ENCODE data around the gene ADD2.

ADD2 gene

DNA sequence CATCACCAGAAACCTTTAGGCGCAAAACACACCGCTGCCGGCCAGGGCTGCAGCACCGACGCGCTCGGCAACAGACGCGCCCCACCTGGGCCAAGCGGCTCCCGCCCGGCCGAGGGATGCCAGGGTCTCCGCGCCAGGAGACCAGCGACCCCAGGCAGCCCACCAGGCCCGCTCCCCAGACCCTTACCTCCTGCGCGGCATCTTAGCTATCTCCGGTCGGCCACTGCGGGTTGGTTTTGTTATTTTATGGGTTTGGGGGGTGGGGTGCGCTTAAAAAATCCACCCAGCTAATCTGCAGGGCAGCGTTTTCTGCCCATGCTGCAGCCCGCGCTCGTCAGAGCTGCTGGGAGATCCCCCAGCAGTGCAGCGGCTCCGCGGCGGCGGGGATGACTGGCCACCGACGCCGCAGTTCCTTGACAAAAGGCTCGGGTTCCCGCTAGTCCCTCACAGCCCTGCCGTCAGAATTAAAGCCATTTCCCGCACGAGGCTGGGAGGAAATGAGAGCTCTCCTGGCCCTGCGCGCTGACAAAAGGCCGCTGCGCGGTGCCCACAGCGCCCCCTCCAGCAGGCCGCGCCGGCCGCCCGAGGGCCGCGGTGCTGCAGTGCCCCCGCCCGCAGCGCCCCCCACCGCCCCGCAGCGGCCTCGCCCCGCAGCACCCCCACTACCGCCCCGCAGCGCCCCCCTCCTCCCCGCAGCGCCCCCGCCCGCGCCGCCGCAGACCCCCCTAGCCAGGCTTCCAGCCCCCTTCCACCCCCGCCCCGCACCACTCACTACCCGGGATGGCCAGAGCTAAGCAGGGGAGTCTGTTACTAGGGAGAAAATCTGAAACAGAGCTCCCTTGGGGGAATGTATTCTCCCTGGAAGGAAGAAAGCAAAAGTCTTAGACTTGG, at the start of gene ADD2:
Gene ADD2 (minus strand): TSS at position 502 of the 891 bp plus-strand sequence. CDS start 61,792 bp downstream, outside the sequence.
- H3K4me3 ChIP-seq (ENCODE audit: low read depth, low read length) = no peak within 1 kb of the TSS
- TF ChIP-seq, protein P1, sequence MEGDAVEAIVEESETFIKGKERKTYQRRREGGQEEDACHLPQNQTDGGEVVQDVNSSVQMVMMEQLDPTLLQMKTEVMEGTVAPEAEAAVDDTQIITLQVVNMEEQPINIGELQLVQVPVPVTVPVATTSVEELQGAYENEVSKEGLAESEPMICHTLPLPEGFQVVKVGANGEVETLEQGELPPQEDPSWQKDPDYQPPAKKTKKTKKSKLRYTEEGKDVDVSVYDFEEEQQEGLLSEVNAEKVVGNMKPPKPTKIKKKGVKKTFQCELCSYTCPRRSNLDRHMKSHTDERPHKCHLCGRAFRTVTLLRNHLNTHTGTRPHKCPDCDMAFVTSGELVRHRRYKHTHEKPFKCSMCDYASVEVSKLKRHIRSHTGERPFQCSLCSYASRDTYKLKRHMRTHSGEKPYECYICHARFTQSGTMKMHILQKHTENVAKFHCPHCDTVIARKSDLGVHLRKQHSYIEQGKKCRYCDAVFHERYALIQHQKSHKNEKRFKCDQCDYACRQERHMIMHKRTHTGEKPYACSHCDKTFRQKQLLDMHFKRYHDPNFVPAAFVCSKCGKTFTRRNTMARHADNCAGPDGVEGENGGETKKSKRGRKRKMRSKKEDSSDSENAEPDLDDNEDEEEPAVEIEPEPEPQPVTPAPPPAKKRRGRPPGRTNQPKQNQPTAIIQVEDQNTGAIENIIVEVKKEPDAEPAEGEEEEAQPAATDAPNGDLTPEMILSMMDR (IDR thresholded peaks at IDR 0.05; ENCODE audit: low read depth, low read length) = no peak

DNA sequence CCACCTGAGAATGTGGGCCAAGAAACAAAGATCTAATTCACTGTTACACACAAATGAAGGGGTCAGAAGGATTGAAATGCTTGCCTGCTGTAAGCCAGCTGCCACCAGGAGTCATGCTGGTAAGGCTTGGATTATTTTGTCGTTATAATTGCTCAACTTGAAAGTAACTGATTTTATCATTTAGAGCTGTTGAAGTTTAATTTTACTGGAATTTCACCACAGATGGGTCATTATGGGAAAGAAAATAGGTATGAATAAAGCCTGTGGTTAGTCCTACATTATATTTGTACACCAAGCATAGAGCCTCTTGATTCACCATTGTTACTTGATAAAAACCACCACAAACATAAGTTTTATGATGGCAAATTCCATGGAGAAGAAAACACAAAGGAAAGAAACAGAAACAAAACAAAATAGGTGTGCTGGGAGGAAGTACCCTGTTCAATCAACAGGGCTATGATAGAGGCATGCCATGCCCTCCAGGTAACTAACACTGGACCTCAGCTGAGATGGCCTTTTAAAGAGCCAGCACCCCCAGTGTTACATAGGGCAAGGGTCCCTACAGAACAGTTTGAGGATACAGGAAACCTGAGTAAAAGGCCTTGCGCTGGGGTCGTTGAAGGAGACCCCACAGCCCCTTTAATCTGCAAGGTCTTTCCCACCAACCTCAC, 49.4 kb upstream of the ADD2 start:
- TF ChIP-seq, protein P1 (IDR thresholded peaks at IDR 0.05; ENCODE audit: low read depth, low read length) = no peak
- H3K4me3 ChIP-seq (ENCODE audit: low read depth, low read length) = no peak overlapping the region

- TF ChIP-seq, protein P1 (IDR thresholded peaks at IDR 0.05; ENCODE audit: low read depth, low read length) = no peak
- H3K4me3 ChIP-seq (ENCODE audit: low read depth, low read length) = no peak overlapping the region
Measured at GRCh38 chr2:70816726-70817125, 48.7 kb upstream of the ADD2 start.

DNA sequence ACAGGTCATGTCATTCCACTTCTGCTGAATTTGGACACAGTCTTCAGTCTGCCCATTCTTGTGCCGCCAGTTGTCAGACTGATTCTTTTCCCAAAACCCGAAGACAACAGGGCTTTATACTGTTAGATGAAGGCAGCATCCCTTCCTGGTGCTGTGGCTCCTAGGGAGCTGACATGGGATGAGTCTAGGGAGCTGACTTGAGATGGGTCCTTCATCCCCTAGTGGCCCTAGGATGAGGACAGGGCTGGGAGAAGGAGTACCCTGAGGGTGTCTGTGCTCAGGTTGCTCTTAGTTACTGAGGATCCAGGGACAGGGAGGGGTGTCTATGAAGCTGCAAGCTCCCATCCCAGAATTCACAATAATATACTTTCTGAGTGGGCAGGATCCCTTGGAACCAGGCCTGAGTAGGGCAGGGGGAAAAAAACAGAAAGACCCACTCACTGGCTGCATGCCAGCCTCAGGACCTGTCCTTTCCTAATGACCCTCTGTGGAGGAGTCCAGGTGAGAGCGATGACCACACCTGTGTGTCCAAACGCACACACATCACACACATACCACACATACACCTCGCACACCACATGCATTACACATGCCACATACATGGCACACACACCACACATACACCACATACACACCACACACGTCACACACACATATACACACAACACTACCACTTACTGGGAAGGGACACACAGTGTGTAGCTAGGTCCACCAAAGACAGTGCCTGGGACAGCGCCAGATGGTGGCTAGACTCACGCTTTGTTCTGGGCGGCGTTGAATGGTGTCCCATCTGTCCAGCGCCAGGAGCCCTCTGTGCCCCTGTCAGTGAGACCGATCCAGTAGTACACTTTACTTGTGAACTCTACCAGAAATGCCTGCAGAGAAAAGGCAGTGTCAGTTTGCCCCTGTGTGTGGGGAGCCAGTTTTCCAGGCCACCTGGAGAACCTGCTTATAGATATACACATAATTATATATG, 41.3 kb upstream of the ADD2 start:
- no peak overlapping the region for H3K4me3 ChIP-seq (ENCODE audit: low read depth, low read length)
- TF ChIP-seq, protein P1 (IDR thresholded peaks at IDR 0.05; ENCODE audit: low read depth, low read length) = no peak

DNA sequence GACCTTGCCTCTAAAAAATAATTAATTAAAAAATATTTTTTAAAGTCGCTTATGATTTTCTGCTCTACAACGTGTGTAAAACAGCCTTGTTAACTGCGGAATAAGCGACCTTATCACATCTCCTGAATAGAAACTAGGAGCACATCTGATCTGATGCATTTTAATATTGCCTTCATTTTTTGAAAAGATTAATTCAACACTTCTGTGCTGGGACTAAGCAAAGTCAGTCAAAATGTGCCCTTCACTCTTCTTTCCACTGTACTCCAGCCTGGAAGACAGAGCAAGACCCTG, 39.8 kb upstream of the ADD2 start:
- H3K4me3 ChIP-seq (ENCODE audit: low read depth, low read length) = no peak overlapping the region
- TF ChIP-seq, protein P1 (IDR thresholded peaks at IDR 0.05; ENCODE audit: low read depth, low read length) = no peak

- TF ChIP-seq, protein P1 (IDR thresholded peaks at IDR 0.05; ENCODE audit: low read depth, low read length) = no peak
- H3K4me3 ChIP-seq (ENCODE audit: low read depth, low read length) = no peak overlapping the region
Measured at GRCh38 chr2:70807102-70807827, 39.3 kb upstream of the ADD2 start.
